Lower leg skin (tissue), 4 donors: ENCODE measurements around the gene CD300LD. TPM values are rescaled to one million over a fixed set of nuclear protein-coding genes. Genes with fewer than 3 reads are reported as not detected.

Source experiments
- DNase-seq, 2 donors: peaks; one replicate each; pipeline ENCODE4 v3.0.0-alpha.2; 2019; ENCODE audit warnings: low spot score in 2 of 2
- H3K4me3 ChIP-seq: fragments of 200-600 bp; sonication (generic); 2 replicates; pipeline ENCODE4 v1.5.1; 2017; ENCODE audit warnings: mild to moderate bottlenecking, low read depth; ENCODE audit not compliant: poor library complexity, severe bottlenecking
- POLR2A ChIP-seq, 2 donors: fragments of 450-650 bp; IDR thresholded peaks; one replicate each; pipeline ENCODE4 v1.6.1; 2016 to 2017; ENCODE audit warnings: antibody characterized with exemption in 2 of 2, mild to moderate bottlenecking in 1 of 2, moderate library complexity in 1 of 2
- WGBS, 2 donors: methylation state at CpG; one replicate each; pipeline ENCODE4 v1.1.5; 2018; 5-methylcytosine and 5-hydroxymethylcytosine counted together
- intact Hi-C: fragments of 100-400 bp; cut with DNase I; formaldehyde crosslinking; loops from one replicate; pipeline ENCODE4 v1.15.0; 2023; ENCODE audit warnings: low total_unique reads
- total RNA-seq, 4 donors: library from RNA; depleted of rRNA; stranded (reverse); fragments of >200 nt; gene quantifications; one replicate each; pipeline ENCODE4 v1.1.0, GENCODE V29; 2016
- TF ChIP-seq, protein P1 (sequence below), 3 donors: fragments of 450-650 bp; IDR thresholded peaks; one replicate each; pipeline ENCODE4 v1.5.1; 2016; ENCODE audit warnings: antibody characterized with exemption in 3 of 3, mild to moderate bottlenecking in 3 of 3, moderate library complexity in 2 of 3

The CD300LD gene
- total RNA-seq, 4 donors from 2014 or later = not detected

DNA sequence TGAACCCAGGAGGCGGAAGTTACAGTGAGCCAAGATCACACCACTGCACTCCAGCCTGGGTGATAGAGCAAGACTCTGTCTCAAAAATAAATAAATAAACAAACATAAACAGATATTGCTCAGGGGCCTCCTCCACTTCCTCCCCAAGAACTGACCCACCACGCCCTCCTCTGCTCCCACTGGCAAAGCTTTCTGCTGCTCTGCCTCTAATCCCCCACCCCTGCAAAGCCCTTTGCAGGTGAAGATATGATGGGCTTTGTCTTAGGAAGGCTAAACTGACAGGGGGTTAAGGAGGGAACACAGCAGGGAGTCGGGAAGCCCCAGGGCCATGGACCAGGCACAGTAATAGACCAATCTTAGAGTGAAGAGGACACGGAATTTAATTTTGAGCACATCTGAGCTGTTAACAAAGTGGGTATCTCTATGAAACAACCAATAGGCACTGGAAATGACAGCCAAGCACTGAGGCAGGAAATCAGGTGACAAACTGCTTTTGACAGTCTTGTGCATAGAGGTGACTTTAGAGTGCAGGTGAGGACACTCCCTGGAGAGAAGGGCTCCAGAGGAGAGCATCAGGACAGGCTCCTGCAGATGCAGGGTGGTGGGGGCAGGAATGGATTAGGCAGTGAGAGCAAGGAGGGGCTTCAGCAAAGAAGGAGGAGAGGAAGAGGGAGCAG lies 6.4 kb upstream of the CD300LD start:
- TF ChIP-seq, protein P1, sequence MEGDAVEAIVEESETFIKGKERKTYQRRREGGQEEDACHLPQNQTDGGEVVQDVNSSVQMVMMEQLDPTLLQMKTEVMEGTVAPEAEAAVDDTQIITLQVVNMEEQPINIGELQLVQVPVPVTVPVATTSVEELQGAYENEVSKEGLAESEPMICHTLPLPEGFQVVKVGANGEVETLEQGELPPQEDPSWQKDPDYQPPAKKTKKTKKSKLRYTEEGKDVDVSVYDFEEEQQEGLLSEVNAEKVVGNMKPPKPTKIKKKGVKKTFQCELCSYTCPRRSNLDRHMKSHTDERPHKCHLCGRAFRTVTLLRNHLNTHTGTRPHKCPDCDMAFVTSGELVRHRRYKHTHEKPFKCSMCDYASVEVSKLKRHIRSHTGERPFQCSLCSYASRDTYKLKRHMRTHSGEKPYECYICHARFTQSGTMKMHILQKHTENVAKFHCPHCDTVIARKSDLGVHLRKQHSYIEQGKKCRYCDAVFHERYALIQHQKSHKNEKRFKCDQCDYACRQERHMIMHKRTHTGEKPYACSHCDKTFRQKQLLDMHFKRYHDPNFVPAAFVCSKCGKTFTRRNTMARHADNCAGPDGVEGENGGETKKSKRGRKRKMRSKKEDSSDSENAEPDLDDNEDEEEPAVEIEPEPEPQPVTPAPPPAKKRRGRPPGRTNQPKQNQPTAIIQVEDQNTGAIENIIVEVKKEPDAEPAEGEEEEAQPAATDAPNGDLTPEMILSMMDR (IDR thresholded peaks at IDR 0.05) = no peak
- no peak for TF ChIP-seq POLR2A (IDR thresholded peaks at IDR 0.05)

DNA sequence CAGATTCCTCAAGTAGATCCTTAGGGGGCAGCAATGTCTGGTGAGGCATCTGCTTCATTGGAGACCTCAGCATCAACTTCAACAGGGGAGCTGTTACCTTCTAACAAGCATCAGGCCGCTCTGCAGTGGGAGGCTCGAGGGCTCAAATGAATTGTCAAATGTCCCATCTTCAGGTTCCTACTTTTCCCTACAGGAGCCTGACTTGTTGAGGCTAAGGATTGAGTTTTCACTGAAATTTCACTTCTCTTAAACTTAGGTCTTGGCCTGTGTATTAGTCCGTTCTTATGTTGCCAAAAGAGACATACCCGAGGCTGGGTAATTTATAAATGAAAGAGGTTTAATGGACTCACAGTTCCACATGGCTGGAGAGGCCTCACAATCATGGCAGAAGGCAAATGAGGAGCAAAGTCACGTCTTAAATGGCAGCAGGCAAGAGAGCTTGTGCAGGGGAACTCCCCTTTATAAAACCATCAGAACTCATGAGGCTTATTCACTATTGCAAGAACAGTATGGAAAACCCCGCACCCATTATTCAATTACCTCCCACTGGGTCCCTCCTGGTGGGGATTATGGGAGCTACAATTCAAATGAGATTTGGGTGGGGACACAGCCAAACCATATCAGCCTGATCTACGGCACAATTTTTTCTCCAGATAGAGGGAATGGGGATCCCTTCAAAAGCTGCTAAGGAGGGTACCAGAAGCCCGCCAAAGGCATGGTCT lies 5.1 kb upstream of the CD300LD start:
- no peak overlapping the region for H3K4me3 ChIP-seq
- TF ChIP-seq, protein P1 (IDR thresholded peaks at IDR 0.05) = no peak
- TF ChIP-seq POLR2A (IDR thresholded peaks at IDR 0.05) = no peak
- no peak for DNase-seq
- intact Hi-C loops = no loop called here
- 71 to 77% methylated on average over 8 of the region's 8 CpGs for WGBS, 2 donors

More for the DNA sequence above, 6.4 kb upstream of the CD300LD start:
- DNase-seq = no peak
- no peak overlapping the region for H3K4me3 ChIP-seq
- intact Hi-C loops = no loop called here
- WGBS, 2 donors = 75 to 81% methylated on average over 4 of the region's 4 CpGs

DNA sequence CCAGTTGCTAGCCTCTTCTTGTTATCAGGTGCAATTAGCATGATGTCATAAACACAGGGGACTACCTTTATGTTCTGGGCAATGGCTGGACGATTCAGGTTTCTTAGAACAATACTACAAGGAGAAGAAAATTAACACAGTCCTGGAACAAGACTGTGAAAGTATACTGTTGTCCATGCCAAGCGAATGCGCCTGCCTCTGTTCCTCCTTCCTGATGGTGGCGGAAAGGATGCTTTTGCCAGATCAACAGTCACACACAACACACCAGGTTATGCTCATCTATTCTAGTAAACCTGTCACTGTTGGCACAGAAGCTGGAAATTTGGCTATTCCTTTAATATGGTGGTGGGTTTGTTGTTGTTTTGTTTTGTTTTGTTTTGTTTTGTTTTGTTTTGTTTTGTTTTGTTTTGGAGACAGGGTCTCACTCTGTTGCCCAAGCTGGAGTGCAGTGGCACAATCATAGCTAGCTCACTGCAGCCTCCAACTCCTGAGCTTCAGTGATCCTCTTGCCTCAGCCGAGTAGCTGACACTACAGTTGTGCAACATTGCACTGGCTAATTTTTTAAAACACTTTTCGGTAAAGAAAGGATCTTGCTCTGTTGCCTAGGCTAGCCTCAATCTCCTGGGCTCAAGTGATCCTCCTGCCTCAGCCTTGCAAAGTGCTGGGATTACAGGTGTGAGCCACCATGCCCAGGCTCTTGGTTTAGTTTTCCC lies 3.1 kb upstream of the CD300LD start:
- intact Hi-C loops = no loop called here
- no peak for DNase-seq
- TF ChIP-seq, protein P1 (IDR thresholded peaks at IDR 0.05) = no peak
- no peak for TF ChIP-seq POLR2A (IDR thresholded peaks at IDR 0.05)
- H3K4me3 ChIP-seq = no peak overlapping the region
- 65 to 78% methylated on average over 6 of the region's 6 CpGs for WGBS, 2 donors

DNA sequence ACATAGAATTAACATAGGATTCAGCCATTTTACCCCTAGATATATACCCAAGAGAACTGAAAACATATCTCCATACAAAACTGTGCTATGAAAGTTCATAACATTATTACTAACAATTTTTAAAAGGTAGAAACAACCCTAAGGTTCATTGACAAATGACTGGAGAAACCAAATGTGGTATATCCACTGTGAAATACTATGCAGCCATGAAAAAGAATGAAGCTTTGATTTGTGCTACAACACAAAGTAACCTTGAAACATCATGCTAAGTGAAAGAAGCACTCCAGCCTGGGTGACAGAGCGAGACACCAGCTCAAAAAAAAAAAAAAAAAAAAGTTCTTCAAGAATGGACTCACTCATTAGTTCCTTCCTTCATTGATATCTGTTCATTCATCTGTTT lies 580 bp downstream of the CD300LD start:
- TF ChIP-seq POLR2A (IDR thresholded peaks at IDR 0.05) = no peak
- TF ChIP-seq, protein P1 (IDR thresholded peaks at IDR 0.05) = no peak
- intact Hi-C loops = no loop called here
- no peak overlapping the region for H3K4me3 ChIP-seq
- DNase-seq = no peak
- 81 to 88% methylated on average over 1 of the region's 1 CpG for WGBS, 2 donors

DNA sequence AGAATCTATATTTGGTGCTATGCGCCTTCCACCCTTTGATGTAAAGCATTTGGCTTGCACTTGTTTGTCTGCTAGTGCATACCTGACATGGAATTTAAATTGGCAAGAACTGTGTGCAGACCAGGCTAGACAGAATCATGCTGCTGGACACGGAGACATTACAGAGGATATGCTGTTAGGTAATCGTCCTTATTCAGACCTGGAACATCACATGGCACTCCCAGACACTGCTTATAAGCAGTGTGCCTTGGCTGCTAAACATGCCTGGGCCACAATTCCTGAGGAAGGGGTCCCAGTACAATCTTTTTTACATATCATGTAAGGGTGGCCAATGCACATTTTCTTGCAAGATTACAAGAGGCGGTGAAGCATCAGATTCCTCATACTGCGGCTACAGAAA lies 6.4 kb downstream of the CD300LD start:
- intact Hi-C loops = no loop called here
- no peak overlapping the region for H3K4me3 ChIP-seq
- 60 to 61% methylated on average over 5 of the region's 5 CpGs for WGBS, 2 donors
- DNase-seq = no peak
- TF ChIP-seq, protein P1 (IDR thresholded peaks at IDR 0.05) = no peak
- no peak for TF ChIP-seq POLR2A (IDR thresholded peaks at IDR 0.05)
